HG03159 (cell line): Measurements from ENCODE around the gene PDIA4.
A peak's percentile ranks its signal among the peaks of the same experiment; 100 is the strongest.

Experiments
- ATAC-seq: cut with Tn5 transposase; IDR thresholded peaks from one replicate; pipeline ENCODE4 v1.9.1; 2021; ENCODE audit warnings: mild to moderate bottlenecking, moderate library complexity; ENCODE audit not compliant: unreplicated experiment

The PDIA4 gene

GRCh38 chr7:148975896-148976295, 52.4 kb downstream of the PDIA4 start:
- no peak for ATAC-seq

- ATAC-seq = no peak
Measured at GRCh38 chr7:148973256-148973655, 55.0 kb downstream of the PDIA4 start.

- no peak for ATAC-seq
Measured at GRCh38 chr7:148972375-148972774, 55.9 kb downstream of the PDIA4 start.

- no peak for ATAC-seq
Measured at GRCh38 chr7:148967602-148968001, 60.7 kb downstream of the PDIA4 start.

- peak; percentile 20 for ATAC-seq
Measured at GRCh38 chr7:148967032-148967372, 61.3 kb downstream of the PDIA4 start.

- ATAC-seq = no peak
Measured at GRCh38 chr7:148964483-148965267, 63.6 kb downstream of the PDIA4 start.

- no peak for ATAC-seq
Measured at GRCh38 chr7:148963583-148964482, 64.5 kb downstream of the PDIA4 start.

GRCh38 chr7:148962823-148963582, 65.3 kb downstream of the PDIA4 start:
- ATAC-seq = peak; percentile 51

- ATAC-seq = no peak
Measured at GRCh38 chr7:148962440-148962822, 65.9 kb downstream of the PDIA4 start.

- ATAC-seq = no peak
Measured at GRCh38 chr7:148959726-148960125, 68.6 kb downstream of the PDIA4 start.

GRCh38 chr7:148958061-148958460, 70.2 kb downstream of the PDIA4 start:
- no peak for ATAC-seq

- ATAC-seq = no peak
Measured at GRCh38 chr7:148954766-148955165, 73.5 kb downstream of the PDIA4 start.

- no peak for ATAC-seq
Measured at GRCh38 chr7:148953676-148954075, 74.6 kb downstream of the PDIA4 start.
